ENCODE results near the gene PGA3.
"Not testable (repeated sequence)": the region's sequence is repeated elsewhere in the genome, so short reads cannot be mapped to it uniquely, and the experiment has no call there.

Gene PGA3

DNA sequence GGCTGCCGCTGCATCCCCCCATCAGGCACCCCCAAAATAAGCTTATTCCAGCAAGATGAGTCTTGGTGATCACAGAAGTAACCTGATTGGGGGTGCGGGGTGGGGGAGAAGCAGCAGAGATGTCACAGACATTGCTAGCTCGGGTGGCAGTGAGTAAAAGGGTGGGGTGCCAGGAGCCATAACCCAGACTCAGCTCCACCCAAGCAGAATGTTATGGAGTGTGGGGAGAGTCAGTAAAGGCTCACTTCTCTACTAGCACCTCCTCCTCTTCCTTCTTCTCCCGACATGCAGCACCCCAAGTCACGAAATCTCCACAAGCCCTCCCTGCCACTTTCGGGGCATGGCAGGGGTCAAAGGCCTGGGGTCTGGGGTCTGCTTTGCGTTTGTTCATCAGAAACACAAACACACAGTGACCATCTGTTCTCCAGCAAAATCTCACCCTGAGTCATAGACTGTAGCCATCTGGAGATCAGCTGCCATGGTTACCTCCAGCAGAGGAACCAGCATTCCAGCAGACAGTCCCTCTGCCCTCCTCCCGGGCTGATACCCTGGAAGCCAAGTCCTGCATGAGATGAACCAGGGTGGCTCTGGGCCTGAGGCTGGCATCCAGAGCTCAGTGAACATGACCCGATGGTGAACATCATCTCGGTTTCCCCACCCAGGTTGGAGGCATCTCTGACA lies 42.1 kb downstream of the PGA3 start:
- not testable (repeated sequence) for H3K4me1 Mint-ChIP-seq (ENCODE audit: low read depth); H3K27me3 Mint-ChIP-seq; H3K27ac Mint-ChIP-seq; H3K9me3 Mint-ChIP-seq; H3K36me3 Mint-ChIP-seq (ENCODE audit: low read depth); H3K4me3 Mint-ChIP-seq

DNA sequence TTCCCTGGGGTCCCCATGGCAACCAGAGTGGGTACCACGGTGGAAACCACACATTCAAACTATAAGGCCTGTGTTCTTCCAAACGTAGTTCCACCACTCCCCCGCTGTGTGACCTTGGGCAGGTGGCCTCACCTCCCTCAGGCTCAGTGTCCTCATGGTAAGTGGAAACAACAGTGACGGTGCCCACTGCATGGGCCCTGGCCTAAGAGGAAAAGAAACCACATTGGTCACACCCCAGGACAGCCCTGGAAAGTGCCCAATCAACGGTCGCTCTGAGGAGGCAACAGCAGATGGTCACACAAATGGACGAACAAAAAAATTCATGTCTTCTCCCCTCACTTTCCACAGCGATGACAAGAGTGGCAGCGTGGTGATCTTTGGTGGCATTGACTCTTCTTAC lies 44.8 kb downstream of the PGA3 start:
- not testable (repeated sequence) for H3K36me3 Mint-ChIP-seq (ENCODE audit: low read depth); H3K9me3 Mint-ChIP-seq; H3K4me1 Mint-ChIP-seq (ENCODE audit: low read depth); H3K27ac Mint-ChIP-seq; H3K4me3 Mint-ChIP-seq; H3K27me3 Mint-ChIP-seq

DNA sequence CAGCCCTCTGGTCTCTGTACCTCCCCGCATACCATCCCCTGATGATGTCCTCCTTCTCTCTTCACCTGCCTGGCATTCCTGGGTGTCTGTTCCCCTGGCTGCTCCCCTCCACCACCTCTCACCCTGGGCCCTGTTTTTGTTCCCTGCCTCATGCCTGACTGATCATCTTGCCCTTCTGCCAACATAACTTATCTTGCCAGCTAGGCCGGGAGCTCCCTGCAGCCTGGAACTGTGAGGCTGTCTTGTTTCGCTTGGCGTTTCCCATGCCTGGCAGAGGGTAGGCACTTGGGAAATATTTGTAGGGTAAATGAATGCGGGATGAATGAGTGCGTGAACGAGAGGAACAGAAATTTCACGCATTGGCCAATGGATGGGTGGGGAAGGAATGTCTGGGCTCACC lies 45.9 kb downstream of the PGA3 start:
- H3K9me3 Mint-ChIP-seq; H3K27ac Mint-ChIP-seq; H3K27me3 Mint-ChIP-seq; H3K4me1 Mint-ChIP-seq (ENCODE audit: low read depth); H3K36me3 Mint-ChIP-seq (ENCODE audit: low read depth); H3K4me3 Mint-ChIP-seq: not testable (repeated sequence)

DNA sequence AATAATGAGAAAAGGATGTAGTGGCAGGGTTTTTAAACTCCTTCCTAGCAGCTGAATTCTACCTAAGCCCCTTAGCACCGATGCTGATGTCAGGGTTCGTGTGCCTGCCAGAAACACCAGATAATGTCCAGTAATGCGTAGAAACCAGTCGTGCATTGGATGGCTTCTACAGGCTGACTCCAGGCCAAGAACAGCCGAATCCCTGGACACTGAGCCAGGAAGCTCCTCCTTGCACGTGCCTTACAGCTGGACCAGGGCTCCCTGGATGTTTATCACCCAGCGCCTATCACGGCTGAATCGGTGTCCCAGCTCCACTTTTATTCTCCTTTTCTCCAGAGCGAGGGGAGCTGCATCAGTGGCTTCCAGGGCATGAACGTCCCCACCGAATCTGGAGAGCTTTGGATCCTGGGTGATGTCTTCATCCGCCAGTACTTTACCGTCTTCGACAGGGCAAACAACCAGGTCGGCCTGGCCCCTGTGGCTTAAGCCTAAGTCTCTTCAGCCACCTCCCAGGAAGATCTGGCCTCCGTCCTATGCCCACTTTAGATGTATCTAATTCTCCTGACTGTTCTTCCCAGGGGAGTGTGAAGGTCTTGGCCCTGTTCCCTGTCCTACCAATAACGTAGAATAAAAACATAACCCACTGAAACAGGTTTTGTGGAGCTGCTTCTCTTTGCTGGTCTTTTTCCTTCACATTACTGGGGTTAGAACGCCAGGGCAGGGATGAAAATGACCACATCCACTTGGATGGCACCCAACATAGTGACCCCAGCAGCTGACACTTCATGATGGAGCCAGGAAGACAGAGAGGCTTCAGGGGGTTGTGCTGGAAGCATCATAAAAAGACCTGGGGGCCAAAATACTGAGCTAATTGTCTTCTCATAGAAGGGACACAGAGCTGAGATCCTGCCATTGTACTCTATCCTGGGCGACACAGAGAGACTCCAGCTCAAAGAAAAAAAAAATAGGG lies 47.8 kb downstream of the PGA3 start:
- H3K9me3 Mint-ChIP-seq; H3K4me1 Mint-ChIP-seq (ENCODE audit: low read depth); H3K4me3 Mint-ChIP-seq; H3K27me3 Mint-ChIP-seq; H3K36me3 Mint-ChIP-seq (ENCODE audit: low read depth); H3K27ac Mint-ChIP-seq: not testable (repeated sequence)

DNA sequence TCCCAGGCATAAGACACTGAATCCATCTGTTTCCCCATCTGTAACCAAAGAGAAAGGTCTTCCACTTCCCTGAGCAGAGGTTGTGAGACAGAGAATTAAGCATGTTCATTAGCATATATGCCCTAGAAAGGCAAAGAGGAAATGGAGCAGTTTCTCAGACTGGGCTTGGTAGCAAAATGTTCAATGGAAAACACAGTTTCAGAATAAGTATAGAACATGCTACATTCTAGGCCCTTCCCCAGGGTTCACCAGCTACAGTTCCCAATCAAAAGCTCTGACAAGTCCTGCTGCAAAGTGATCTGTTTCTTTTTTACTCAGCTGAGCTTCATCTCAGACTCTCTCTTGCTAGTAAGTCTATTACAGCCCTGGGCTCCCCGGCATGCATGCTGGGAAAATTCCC lies 49.0 kb downstream of the PGA3 start:
- not testable (repeated sequence) for H3K4me1 Mint-ChIP-seq (ENCODE audit: low read depth); H3K4me3 Mint-ChIP-seq; H3K9me3 Mint-ChIP-seq; H3K27me3 Mint-ChIP-seq; H3K27ac Mint-ChIP-seq; H3K36me3 Mint-ChIP-seq (ENCODE audit: low read depth)

DNA sequence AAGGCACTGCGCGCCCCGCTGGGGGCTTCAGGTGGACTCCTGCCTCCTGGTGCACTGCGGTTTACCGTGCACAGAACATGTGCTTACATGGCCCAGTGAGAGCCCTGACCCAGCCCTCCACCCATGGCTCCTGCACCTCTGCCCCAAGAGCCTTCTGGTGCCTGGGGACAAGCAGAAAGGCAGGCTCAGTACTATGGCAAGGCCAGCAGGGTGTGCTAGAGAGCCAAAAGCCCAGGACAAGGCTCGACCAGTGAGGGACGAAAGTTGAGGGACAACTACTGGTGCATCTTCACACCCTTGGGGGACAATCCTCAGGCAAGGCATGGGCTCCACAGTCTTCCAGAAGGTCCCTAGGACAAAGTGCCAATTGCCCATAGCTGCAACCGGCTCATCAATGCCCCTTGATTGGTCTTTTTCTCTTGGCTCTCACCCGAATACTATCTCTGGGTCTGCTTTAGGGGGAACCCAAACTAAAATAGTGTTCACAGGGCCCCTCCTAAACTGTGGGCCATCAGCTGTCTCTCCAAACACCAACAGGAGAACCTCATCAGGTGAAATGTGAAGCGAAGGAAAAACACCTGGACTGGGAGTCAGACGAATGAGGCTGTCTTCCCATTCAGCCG lies 51.2 kb downstream of the PGA3 start:
- H3K27me3 Mint-ChIP-seq: no peaks in the 10 kb centered on the region
- H3K4me1 Mint-ChIP-seq (ENCODE audit: low read depth): no peaks in the 10 kb centered on the region
- H3K27ac Mint-ChIP-seq: no peak overlapping the region
- H3K4me3 Mint-ChIP-seq: no peak overlapping the region
- no peaks in the 10 kb centered on the region for H3K36me3 Mint-ChIP-seq (ENCODE audit: low read depth)
- H3K9me3 Mint-ChIP-seq: no peaks in the 10 kb centered on the region

DNA sequence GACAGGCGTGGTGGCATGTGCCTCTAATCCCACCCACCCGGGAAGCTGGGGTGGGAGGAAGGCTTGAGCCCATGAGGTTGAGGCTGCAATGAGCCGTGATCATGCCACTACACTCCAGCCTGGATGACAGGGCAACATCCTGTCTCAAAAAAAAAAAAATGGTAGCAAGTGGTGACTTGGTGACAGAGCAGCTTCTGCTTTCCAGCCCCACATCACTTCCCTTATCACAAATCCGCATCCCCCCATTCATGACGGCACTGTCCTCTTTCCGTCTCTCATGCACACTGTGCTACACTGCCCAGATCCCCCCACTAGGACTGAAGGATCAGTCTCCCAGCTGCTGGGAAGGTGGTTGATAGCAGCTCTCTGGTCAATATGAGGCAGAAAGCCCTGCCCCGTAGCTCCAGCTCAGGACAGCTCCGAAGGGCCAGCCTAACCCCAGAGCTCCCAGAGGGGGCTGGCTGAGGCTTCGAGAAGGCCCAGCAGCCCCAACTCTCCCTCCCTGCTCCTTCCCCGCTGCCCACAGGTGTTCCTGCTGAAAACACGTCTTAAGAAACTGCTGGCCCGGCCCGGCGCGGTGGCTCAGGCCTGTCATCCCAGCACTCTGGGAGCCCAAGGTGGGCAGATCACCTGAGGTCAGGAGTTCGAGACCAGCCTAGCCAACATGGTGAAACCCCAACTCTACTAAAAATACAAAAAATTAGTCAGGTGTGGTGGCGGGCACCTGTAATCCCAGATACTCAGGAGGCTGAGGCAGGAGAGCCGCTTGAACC lies 53.6 kb downstream of the PGA3 start:
- Mint-ChIP-seq H3K9me3 (no peaks in the 10 kb centered on the region), H3K27me3 (no peaks in the 10 kb centered on the region), H3K4me1 (ENCODE audit: low read depth) (no peaks in the 10 kb centered on the region), H3K36me3 (ENCODE audit: low read depth) (no peaks in the 10 kb centered on the region), H3K4me3 (no peak overlapping the region), H3K27ac (no peak overlapping the region)

DNA sequence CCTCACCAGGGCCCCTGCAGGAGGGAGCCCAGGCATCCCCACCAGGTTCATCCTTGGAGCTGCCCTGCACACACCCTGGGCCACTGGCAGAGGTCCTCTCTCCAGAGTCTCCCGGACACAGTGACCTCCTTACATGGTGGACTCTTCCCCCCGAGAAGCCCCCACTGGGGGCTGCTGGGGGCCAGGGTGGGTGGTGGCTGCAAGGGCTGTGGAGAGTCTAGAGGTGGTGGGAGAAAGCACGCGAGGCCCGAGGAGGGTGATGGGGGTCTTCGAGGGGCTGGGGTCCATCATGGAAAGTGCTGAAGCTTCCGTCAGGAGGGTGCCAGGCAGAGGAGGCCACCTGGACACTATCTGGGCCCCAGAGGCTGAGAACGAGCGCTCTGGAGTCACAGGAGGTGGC lies 55.2 kb downstream of the PGA3 start:
- Mint-ChIP-seq H3K27ac (no peak overlapping the region), H3K36me3 (ENCODE audit: low read depth) (peaks cover 4% of the 10 kb centered on the region), H3K27me3 (no peaks in the 10 kb centered on the region), H3K4me3 (no peak overlapping the region), H3K4me1 (ENCODE audit: low read depth) (no peaks in the 10 kb centered on the region), H3K9me3 (no peaks in the 10 kb centered on the region)

DNA sequence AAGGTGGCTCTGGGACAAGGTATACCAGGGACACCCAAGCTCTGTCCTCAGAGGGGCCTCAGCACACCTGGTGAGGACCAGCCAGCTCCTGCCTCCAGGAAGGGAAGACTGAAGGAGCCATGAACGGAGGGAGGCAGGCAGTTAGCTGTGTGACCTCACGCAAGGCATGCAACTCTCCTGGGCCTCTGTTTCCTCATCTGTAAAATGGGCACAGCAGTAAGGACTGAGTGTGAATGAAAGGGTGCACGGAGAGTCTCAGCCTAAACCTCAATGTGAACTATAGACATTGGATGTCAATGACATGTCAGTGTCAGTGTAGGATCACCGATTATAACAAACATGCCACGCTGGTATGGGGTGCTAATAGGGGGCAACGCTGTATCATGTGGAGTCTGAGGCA lies 56.0 kb downstream of the PGA3 start:
- Mint-ChIP-seq H3K36me3 (ENCODE audit: low read depth) (peaks cover 10% of the 10 kb centered on the region), H3K9me3 (no peaks in the 10 kb centered on the region), H3K27me3 (no peaks in the 10 kb centered on the region), H3K27ac (no peak overlapping the region), H3K4me3 (no peak overlapping the region), H3K4me1 (ENCODE audit: low read depth) (no peaks in the 10 kb centered on the region)
